Stimulated activated CD8-positive, alpha-beta memory T cell treated with anti-CD3 and anti-CD28 coated beads, Interleukin-15, amount 100 ng/mL, for 48 hours (primary cell): ENCODE measurements around the gene PTBP3.

Source experiments
- DNase-seq, 2 donors: peaks; one replicate each; pipeline ENCODE4 v3.0.0-alpha.2; 2020; ENCODE audit warnings: low read depth in 2 of 2

PTBP3 gene

GRCh38 chr9:112168197-112168596 lies 165.2 kb downstream of the PTBP3 start:
- no peak for DNase-seq
